Gastroesophageal sphincter (tissue), 3 donors: ENCODE results near the gene FTSJ1.

Source experiments
- CTCF ChIP-seq, 4 experiments: fragments of 200-600 bp in 2 of 4; fragments of 450-650 bp in 2 of 4; sonication (generic) in 1 of 4; IDR thresholded peaks; one replicate each; pipeline ENCODE4 v1.5.1; 2017 to 2019; ENCODE audit warnings: antibody characterized with exemption in 4 of 4, mild to moderate bottlenecking in 2 of 4, moderate library complexity in 2 of 4
- POLR2A ChIP-seq, 2 donors: fragments of 450-650 bp; IDR thresholded peaks; one replicate each; pipeline ENCODE4 v1.6.1; 2017; ENCODE audit warnings: antibody characterized with exemption in 2 of 2, mild to moderate bottlenecking in 2 of 2, moderate library complexity in 1 of 2

DNA sequence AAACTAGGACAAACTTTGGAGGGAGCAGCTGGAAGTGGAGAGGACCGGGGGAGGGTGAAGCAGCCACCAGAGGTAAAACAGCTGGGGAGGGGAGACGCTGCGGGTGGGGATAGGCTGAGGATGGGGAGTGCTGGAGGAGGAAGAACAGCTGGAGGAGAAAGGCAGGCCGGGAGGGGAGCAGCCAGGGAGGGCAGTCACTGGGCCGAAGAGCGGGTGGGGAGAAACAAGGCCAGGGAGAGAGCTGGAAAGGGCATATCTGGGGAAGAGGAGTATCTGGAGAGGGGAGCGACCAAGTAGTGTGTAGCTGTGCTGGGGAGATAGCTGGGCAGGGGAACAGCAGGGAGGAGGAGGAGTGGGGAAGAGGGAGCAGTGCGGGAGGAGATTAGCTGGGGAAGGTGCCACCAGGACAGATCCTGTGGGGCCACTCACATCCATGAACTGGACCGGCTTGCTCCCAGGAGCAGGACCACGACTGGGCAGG, 8.7 kb upstream of the FTSJ1 start:
- no peak for TF ChIP-seq CTCF (IDR thresholded peaks at IDR 0.05)
- no peak for TF ChIP-seq POLR2A (IDR thresholded peaks at IDR 0.05)
